Smooth muscle cell (in vitro differentiated cells): ENCODE results near the gene HIGD1B. TPM values are rescaled to one million over a fixed set of nuclear protein-coding genes. Genes with fewer than 3 reads are reported as not detected.

Source experiments
- DNase-seq: peaks from one replicate; lab custom pipeline; 2025; ENCODE audit not compliant: unreplicated experiment; lab: John Stamatoyannopoulos, UW
- H2AFZ ChIP-seq: fragments of 200-600 bp; sonication (generic); 2 replicates; pipeline ENCODE4 v1.6.0; 2016; ENCODE audit warnings: antibody characterized with exemption, low read depth, mild to moderate bottlenecking
- H3F3A ChIP-seq: fragments of 200-600 bp; sonication (generic); 2 replicates; pipeline ENCODE4 v1.6.0; 2017; ENCODE audit warnings: antibody characterized with exemption, low read depth
- H3K27ac ChIP-seq: fragments of 200-600 bp; sonication (generic); 2 replicates; pipeline ENCODE4 v1.5.1; 2016; ENCODE audit warnings: low read depth, mild to moderate bottlenecking
- H3K27me3 ChIP-seq: fragments of 200-600 bp; sonication (generic); 2 replicates; pipeline ENCODE4 v1.6.1; 2016; ENCODE audit warnings: low read depth, mild to moderate bottlenecking
- H3K36me3 ChIP-seq: fragments of 200-600 bp; sonication (generic); 2 replicates; pipeline ENCODE4 v1.5.1; 2016; ENCODE audit warnings: low read depth
- H3K4me1 ChIP-seq: fragments of 200-600 bp; sonication (generic); 2 replicates; pipeline ENCODE4 v1.5.1; 2016; ENCODE audit warnings: low read depth
- H3K4me2 ChIP-seq: fragments of 200-600 bp; sonication (generic); 2 replicates; pipeline ENCODE4 v1.6.0; 2016; ENCODE audit warnings: mild to moderate bottlenecking
- H3K4me3 ChIP-seq: fragments of 200-600 bp; sonication (generic); 2 replicates; pipeline ENCODE4 v1.5.1; 2016; ENCODE audit warnings: mild to moderate bottlenecking
- H3K79me2 ChIP-seq: fragments of 200-600 bp; sonication (generic); 2 replicates; pipeline ENCODE4 v1.6.0; 2016; ENCODE audit warnings: low read depth, mild to moderate bottlenecking
- H3K9ac ChIP-seq: fragments of 200-600 bp; sonication (generic); 2 replicates; pipeline ENCODE4 v1.6.0; 2016; ENCODE audit warnings: low read depth
- H3K9me3 ChIP-seq: fragments of 200-600 bp; sonication (generic); replicated peaks from 2 replicates; pipeline ENCODE4 v1.5.1; 2016; ENCODE audit warnings: low read depth
- H4K20me1 ChIP-seq: fragments of 200-600 bp; sonication (generic); 2 replicates; pipeline ENCODE4 v1.6.0; 2016; ENCODE audit warnings: low read depth
- CTCF ChIP-seq: fragments of 200-600 bp; sonication (generic); IDR thresholded peaks from 2 replicates; pipeline ENCODE4 v1.5.1; 2017; ENCODE audit warnings: borderline replicate concordance, mild to moderate bottlenecking, antibody characterized with exemption; ENCODE audit not compliant: insufficient read depth, poor library complexity, severe bottlenecking
- WGBS: methylation state at CpG from one replicate; pipeline ENCODE4 v1.1.7; 2016; ENCODE audit warnings: low lambda C conversion rate; 5-methylcytosine and 5-hydroxymethylcytosine counted together
- polyA plus RNA-seq: library from polyadenylated mRNA; unstranded; fragments of >200 nt; fragmentation: Nextera tagmentation; extraction: Ambion mirVana; gene quantifications from 2 replicates; pipeline ENCODE4 v1.2.1, GENCODE V29; 2016
- total RNA-seq: library from RNA; depleted of rRNA; stranded (reverse); fragments of >200 nt; gene quantifications from 2 replicates; pipeline ENCODE4 v1.2.3, GENCODE V29; 2014

Gene HIGD1B
- total and polyA plus RNA-seq, 2 experiments from 2014 or later = 0.39 TPM; not detected in 1

- Histone ChIP-seq H3K27me3 (no peaks in the 10 kb centered on the region), H3K4me2 (no peak overlapping the region), H3K27ac (no peak overlapping the region), H3K4me1 (peaks cover 13% of the 10 kb centered on the region), H3K9ac (no peak overlapping the region), H3K79me2 (no peaks in the 10 kb centered on the region), H3K9me3 (no peaks in the 10 kb centered on the region), H3K36me3 (no peaks in the 10 kb centered on the region), H3F3A (no peaks in the 10 kb centered on the region), H2AFZ (no peak overlapping the region), H4K20me1 (no peaks in the 10 kb centered on the region), H3K4me3 (no peak overlapping the region)
- WGBS = 35% methylated on average over 5 of the region's 5 CpGs
- TF ChIP-seq CTCF = no peak
- no peak for DNase-seq
These were observed 4.9 kb upstream of the HIGD1B start for GRCh38 chr17:44842748-44843147.

GRCh38 chr17:44844390-44844830 lies 3.3 kb upstream of the HIGD1B start:
- WGBS = 42% methylated on average over 1 of the region's 1 CpG
- Histone ChIP-seq H3K4me1 (peaks cover 13% of the 10 kb centered on the region), H3K9me3 (no peaks in the 10 kb centered on the region), H3K27me3 (no peaks in the 10 kb centered on the region), H4K20me1 (no peaks in the 10 kb centered on the region), H2AFZ (no peak overlapping the region), H3K27ac (no peak overlapping the region), H3K4me2 (no peak overlapping the region), H3F3A (no peaks in the 10 kb centered on the region), H3K79me2 (no peaks in the 10 kb centered on the region), H3K36me3 (no peaks in the 10 kb centered on the region), H3K4me3 (no peak overlapping the region), H3K9ac (no peak overlapping the region)
- DNase-seq = no peak
- TF ChIP-seq CTCF = no peak

- no peak for TF ChIP-seq CTCF
- Histone ChIP-seq H3K9me3 (no peaks in the 10 kb centered on the region), H3K36me3 (no peaks in the 10 kb centered on the region), H3K4me2 (no peak overlapping the region), H3K4me1 (peaks cover 13% of the 10 kb centered on the region), H3K79me2 (no peaks in the 10 kb centered on the region), H3K27ac (no peak overlapping the region), H3K9ac (no peak overlapping the region), H3K4me3 (no peak overlapping the region), H3F3A (no peaks in the 10 kb centered on the region), H4K20me1 (no peaks in the 10 kb centered on the region), H2AFZ (no peak overlapping the region), H3K27me3 (no peaks in the 10 kb centered on the region)
- no peak for DNase-seq
- WGBS = 91% methylated on average over 8 of the region's 8 CpGs
These were observed 1.5 kb upstream of the HIGD1B start for GRCh38 chr17:44846206-44846605.

- no peak for TF ChIP-seq CTCF
- WGBS = 78% methylated on average over 6 of the region's 6 CpGs
- DNase-seq = no peak
These were observed 643 bp downstream of the HIGD1B start for GRCh38 chr17:44848257-44848795.

More at GRCh38 chr17:44848257-44848795, 643 bp downstream of the HIGD1B start:
- H3K9me3 ChIP-seq = no peaks in the 10 kb centered on the region
- H3K4me2 ChIP-seq = no peak overlapping the region
- no peak overlapping the region for H3K27ac ChIP-seq
- H3K36me3 ChIP-seq = no peaks in the 10 kb centered on the region
- no peaks in the 10 kb centered on the region for H3K79me2 ChIP-seq
- no peak overlapping the region for H2AFZ ChIP-seq
- H3K4me1 ChIP-seq = peaks cover 3% of the 10 kb centered on the region
- H4K20me1 ChIP-seq = no peaks in the 10 kb centered on the region
- no peaks in the 10 kb centered on the region for H3F3A ChIP-seq
- no peak overlapping the region for H3K9ac ChIP-seq
- H3K27me3 ChIP-seq = no peaks in the 10 kb centered on the region
- no peak overlapping the region for H3K4me3 ChIP-seq
